EL (cell line): ENCODE results near the gene GDPD5.

ENCODE experiments used
- DNase-seq: peaks from one replicate; pipeline ENCODE4 v3.0.0-alpha.2; 2016

The GDPD5 gene

GRCh38 chr11:75557666-75558494 lies 32.1 kb upstream of the GDPD5 start:
- DNase-seq, result peak; percentile 93

GRCh38 chr11:75556275-75556674 lies 30.5 kb upstream of the GDPD5 start:
- DNase-seq, result no peak

GRCh38 chr11:75555079-75555811 lies 29.5 kb upstream of the GDPD5 start:
- no peak for DNase-seq

- peak; percentile 99 for DNase-seq
Observed at GRCh38 chr11:75554258-75555022, 28.7 kb upstream of the GDPD5 start.

GRCh38 chr11:75553889-75554257 lies 28.1 kb upstream of the GDPD5 start:
- DNase-seq, result no peak

GRCh38 chr11:75553182-75553581 lies 27.4 kb upstream of the GDPD5 start:
- DNase-seq, result no peak

- no peak for DNase-seq
Observed at GRCh38 chr11:75549370-75549958, 23.7 kb upstream of the GDPD5 start.

GRCh38 chr11:75548595-75549272 lies 23.0 kb upstream of the GDPD5 start:
- no peak for DNase-seq

GRCh38 chr11:75547617-75548058 lies 21.9 kb upstream of the GDPD5 start:
- peak; percentile 74 for DNase-seq

GRCh38 chr11:75547177-75547576 lies 21.4 kb upstream of the GDPD5 start:
- DNase-seq, result no peak

GRCh38 chr11:75543806-75544205 lies 18.1 kb upstream of the GDPD5 start:
- DNase-seq, result no peak

- no peak for DNase-seq
Observed at GRCh38 chr11:75542088-75542438, 16.3 kb upstream of the GDPD5 start.

- no peak for DNase-seq
Observed at GRCh38 chr11:75541193-75542087, 15.7 kb upstream of the GDPD5 start.

GRCh38 chr11:75539459-75540334 lies 14.0 kb upstream of the GDPD5 start:
- DNase-seq, result no peak

GRCh38 chr11:75538150-75538942 lies 12.6 kb upstream of the GDPD5 start:
- DNase-seq, result no peak

- DNase-seq, result no peak
Observed at GRCh38 chr11:75537740-75538139, 12.0 kb upstream of the GDPD5 start.

- no peak for DNase-seq
Observed at GRCh38 chr11:75536786-75537641, 11.3 kb upstream of the GDPD5 start.

- DNase-seq, result no peak
Observed at GRCh38 chr11:75535071-75535470, 9.3 kb upstream of the GDPD5 start.
